Neuronal stem cell (in vitro differentiated cells): ENCODE data around the gene RTP5.
"Not testable (repeated sequence)": the region's sequence is repeated elsewhere in the genome, so short reads cannot be mapped to it uniquely, and the experiment has no call there.

ENCODE experiments used
- DNase-seq: peaks from one replicate; pipeline ENCODE4 v3.0.0-alpha.2; 2013; ENCODE audit warnings: low spot score
- H2AFZ ChIP-seq: one replicate; pipeline ENCODE4 v1.6.1; 2013; ENCODE audit warnings: mild to moderate bottlenecking, low read length, inconsistent platforms
- H2AK5ac ChIP-seq: 2 replicates; pipeline ENCODE4 v1.6.1; 2013; ENCODE audit warnings: low read depth, mild to moderate bottlenecking, inconsistent platforms, low read length, moderate library complexity, mixed read lengths
- H2BK120ac ChIP-seq: 2 replicates; pipeline ENCODE4 v1.6.1; 2013; ENCODE audit warnings: low read depth, mild to moderate bottlenecking, inconsistent platforms, low read length, moderate library complexity, mixed read lengths
- H2BK12ac ChIP-seq: one replicate; pipeline ENCODE4 v1.6.1; 2013; ENCODE audit warnings: low read length, inconsistent platforms
- H2BK15ac ChIP-seq: 2 replicates; pipeline ENCODE4 v1.6.1; 2013; ENCODE audit warnings: mild to moderate bottlenecking, low read length, inconsistent platforms, mixed read lengths
- H2BK5ac ChIP-seq: one replicate; pipeline ENCODE4 v1.6.1; 2013; ENCODE audit warnings: inconsistent platforms, mild to moderate bottlenecking, low read length, moderate library complexity
- H3K14ac ChIP-seq: one replicate; pipeline ENCODE4 v1.6.1; 2013; ENCODE audit warnings: low read length, inconsistent platforms
- H3K18ac ChIP-seq: 2 replicates; pipeline ENCODE4 v1.6.1; 2013; ENCODE audit warnings: low read length, inconsistent platforms
- H3K23ac ChIP-seq: 2 replicates; pipeline ENCODE4 v1.6.1; 2013; ENCODE audit warnings: low read depth, mild to moderate bottlenecking, mixed read lengths, low read length, inconsistent platforms; ENCODE audit not compliant: poor library complexity
- H3K27ac ChIP-seq: replicated peaks from 3 replicates; pipeline ENCODE4 v1.5.1; 2013; ENCODE audit warnings: low read length, inconsistent platforms
- H3K27me3 ChIP-seq, 3 experiments: 2 replicates each; pipeline ENCODE4 v1.6.1; 2013; ENCODE audit warnings: low read length in 3 of 3, mild to moderate bottlenecking in 2 of 3, inconsistent platforms in 1 of 3, low read depth in 1 of 3, mixed read lengths in 1 of 3, moderate library complexity in 1 of 3; ENCODE audit not compliant: control insufficient read depth in 3 of 3, insufficient read depth in 3 of 3
- H3K36me3 ChIP-seq, 2 donors: replicated peaks in 1 of 2; 2 replicates each; pipeline ENCODE4 v1.6.1; 2013; ENCODE audit warnings: low read length in 2 of 2; ENCODE audit not compliant: control insufficient read depth in 2 of 2, insufficient read depth in 2 of 2
- H3K4ac ChIP-seq: 2 replicates; pipeline ENCODE4 v1.6.1; 2013; ENCODE audit warnings: inconsistent platforms, mild to moderate bottlenecking, low read length, moderate library complexity
- H3K4me1 ChIP-seq, 2 donors: 1 replicate in 1 of 2; 2 replicates in 1 of 2; pipeline ENCODE4 v1.6.1; 2013; ENCODE audit warnings: low read length in 2 of 2, low read depth in 1 of 2; ENCODE audit not compliant: control insufficient read depth in 2 of 2, insufficient read depth in 1 of 2
- H3K4me2 ChIP-seq: one replicate; pipeline ENCODE4 v1.6.1; 2013; ENCODE audit warnings: mild to moderate bottlenecking, low read length, inconsistent platforms; ENCODE audit not compliant: insufficient read depth, poor library complexity, severe bottlenecking
- H3K4me3 ChIP-seq, 2 donors: 2 replicates each; pipeline ENCODE4 v1.5.1; 2013; ENCODE audit warnings: low read length in 2 of 2, mild to moderate bottlenecking in 2 of 2, inconsistent platforms in 1 of 2, moderate library complexity in 1 of 2
- H3K79me1 ChIP-seq: one replicate; pipeline ENCODE4 v1.6.1; 2013; ENCODE audit warnings: low read depth, mild to moderate bottlenecking, inconsistent platforms, low read length, moderate library complexity
- H3K9ac ChIP-seq: one replicate; pipeline ENCODE4 v1.6.1; 2013; ENCODE audit warnings: mild to moderate bottlenecking, low read depth, low read length, inconsistent platforms; ENCODE audit not compliant: poor library complexity
- H3K9me3 ChIP-seq, 2 donors: replicated peaks in 1 of 2; 2 replicates each; pipeline versions ENCODE3 to v1.6.1; 2013; ENCODE audit warnings: low read length in 2 of 2, mild to moderate bottlenecking in 2 of 2, inconsistent platforms in 1 of 2, low read depth in 1 of 2, mixed read lengths in 1 of 2, moderate library complexity in 1 of 2; ENCODE audit not compliant: control insufficient read depth in 2 of 2, insufficient read depth in 1 of 2
- H4K8ac ChIP-seq: one replicate; pipeline ENCODE4 v1.6.1; 2013; ENCODE audit warnings: low read depth, mild to moderate bottlenecking, inconsistent platforms, low read length, moderate library complexity
- H4K91ac ChIP-seq: one replicate; pipeline ENCODE4 v1.6.1; 2013; ENCODE audit warnings: low read length, low read depth, mild to moderate bottlenecking, inconsistent platforms; ENCODE audit not compliant: poor library complexity
- WGBS, 2 donors: extraction: QIAGEN DNeasy Blood & Tissue Kit; methylation state at CpG; one replicate each; pipeline ENCODE4 v1.1.7; 2013; ENCODE audit warnings: missing lambda C conversion rate in 2 of 2, mixed read lengths in 1 of 2; ENCODE audit not compliant: insufficient read length in 2 of 2, insufficient replicate concordance in 1 of 2; ENCODE audit errors: extremely low coverage in 2 of 2; 5-methylcytosine and 5-hydroxymethylcytosine counted together

Gene RTP5

GRCh38 chr2:241906378-241906770 is 36.8 kb downstream of the RTP5 start:
- not testable (repeated sequence) for H3K27ac ChIP-seq, H3K14ac ChIP-seq, H3K4me3 ChIP-seq, H3K4ac ChIP-seq, H3K18ac ChIP-seq, H2AFZ ChIP-seq, H2BK5ac ChIP-seq, H2AK5ac ChIP-seq, H3K4me2 ChIP-seq, H3K4me1 ChIP-seq, H4K91ac ChIP-seq, H3K9ac ChIP-seq, H2BK15ac ChIP-seq, H2BK12ac ChIP-seq, H3K23ac ChIP-seq, H4K8ac ChIP-seq, H3K9me3 ChIP-seq, H3K36me3 ChIP-seq, H2BK120ac ChIP-seq, H3K79me1 ChIP-seq, DNase-seq
- peaks cover 0 to 14% (median 10%) of the 10 kb centered on the region in 3 experiments for H3K27me3 ChIP-seq
- no CpG with 5 or more reads among the region's 5 CpGs for WGBS, 2 donors

GRCh38 chr2:241906826-241907570 is 37.5 kb downstream of the RTP5 start:
- Histone ChIP-seq H2BK15ac (no peak overlapping the region), H3K23ac (no peak overlapping the region), H3K27me3 (peaks cover 0 to 8% (median 4%) of the 10 kb centered on the region in 3 experiments), H3K36me3 (no peaks in the 10 kb centered on the region), H2BK12ac (no peak overlapping the region), H4K91ac (no peak overlapping the region), H2BK5ac (no peak overlapping the region), H3K18ac (no peak overlapping the region), H2AFZ (no peak overlapping the region), H3K4me2 (no peak overlapping the region), H3K14ac (no peak overlapping the region), H3K9me3 (no peaks in the 10 kb centered on the region), H3K4me1 (peaks cover 0 to 2% of the 10 kb centered on the region in 2 donors), H3K9ac (no peak overlapping the region), H2BK120ac (no peak overlapping the region), H4K8ac (no peak overlapping the region), H2AK5ac (no peak overlapping the region), H3K4me3 (no peak overlapping the region), H3K27ac (no peak overlapping the region), H3K4ac (no peak overlapping the region), H3K79me1 (peaks cover 3% of the 10 kb centered on the region)
- WGBS, 2 donors: no CpG with 5 or more reads among the region's 18 CpGs
- DNase-seq: no peak

- not testable (repeated sequence) for H2BK120ac ChIP-seq, H3K79me1 ChIP-seq, H3K9ac ChIP-seq, H2BK12ac ChIP-seq, H3K23ac ChIP-seq, H4K91ac ChIP-seq, H2AFZ ChIP-seq, H3K18ac ChIP-seq, H2BK5ac ChIP-seq, H2BK15ac ChIP-seq, H3K27me3 ChIP-seq, H3K4me3 ChIP-seq, DNase-seq, H3K4me2 ChIP-seq, H3K4me1 ChIP-seq, H3K36me3 ChIP-seq, H3K14ac ChIP-seq, H3K9me3 ChIP-seq, H3K27ac ChIP-seq, H4K8ac ChIP-seq, H3K4ac ChIP-seq, H2AK5ac ChIP-seq
- WGBS, 2 donors: no CpG with 5 or more reads among the region's 7 CpGs
Observed at GRCh38 chr2:241907831-241908230, 38.3 kb downstream of the RTP5 start.

GRCh38 chr2:241908686-241909420 is 39.3 kb downstream of the RTP5 start:
- Histone ChIP-seq H2AK5ac (no peak overlapping the region), H3K79me1 (peaks cover under 1% of the 10 kb centered on the region), H3K9me3 (peaks cover 0 to 5% of the 10 kb centered on the region in 2 donors), H2BK12ac (no peak overlapping the region), H4K8ac (no peak overlapping the region), H3K4me2 (no peak overlapping the region), H3K14ac (no peak overlapping the region), H3K27ac (no peak overlapping the region), H3K18ac (no peak overlapping the region), H3K23ac (no peak overlapping the region), H3K4ac (no peak overlapping the region), H3K36me3 (no peaks in the 10 kb centered on the region), H2BK5ac (no peak overlapping the region), H3K4me3 (no peak overlapping the region), H3K27me3 (no peaks in the 10 kb centered on the region), H3K4me1 (no peaks in the 10 kb centered on the region), H2AFZ (peak overlapping the region; percentile 17), H4K91ac (no peak overlapping the region), H2BK120ac (no peak overlapping the region), H3K9ac (no peak overlapping the region), H2BK15ac (no peak overlapping the region)
- DNase-seq: no peak
- WGBS, 2 donors: no CpG with 5 or more reads among the region's 26 CpGs
